ENCODE data around the gene RABGGTA. TPM values are rescaled to one million over a fixed set of nuclear protein-coding genes. Genes with fewer than 3 reads are reported as not detected.

The RABGGTA gene
- total RNA-seq, 2 experiments from 2014 or later, result 37.6 to 42.7 TPM

DNA sequence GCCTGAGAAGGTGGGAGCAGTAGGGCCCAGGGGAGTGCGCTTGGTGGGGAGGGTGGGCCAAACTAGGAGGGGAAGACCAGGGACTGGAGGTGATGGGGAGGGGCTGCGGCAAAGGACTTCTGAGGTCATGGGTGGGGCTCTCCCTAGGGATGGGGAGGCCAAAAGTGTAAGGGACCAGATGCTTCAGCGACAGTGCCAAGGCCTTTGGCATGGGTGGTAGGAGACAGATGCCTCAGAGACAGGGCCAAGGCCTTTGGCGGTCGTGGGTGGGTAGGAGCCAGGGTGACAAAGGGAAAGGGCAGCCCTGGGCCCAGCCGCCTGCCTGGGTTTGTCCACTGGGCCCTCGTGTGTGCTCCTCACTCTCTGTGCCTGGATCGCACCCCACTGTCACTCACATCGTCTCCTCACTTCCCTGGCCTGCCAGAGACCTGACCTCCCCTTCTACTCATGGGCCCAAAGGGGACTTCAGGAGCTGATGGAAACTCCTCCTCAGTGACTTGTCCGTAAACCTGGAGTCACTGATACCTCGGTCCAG, 13.2 kb upstream of the RABGGTA start:
- ATAC-seq, result no peak
- Mint-ChIP-seq H3K4me1 (ENCODE audit: low read depth) (peaks cover 21% of the 10 kb centered on the region), H3K36me3 (ENCODE audit: low read depth) (peaks cover 1% of the 10 kb centered on the region), H3K27me3 (no peaks in the 10 kb centered on the region), H3K27ac (no peak overlapping the region), H3K9me3 (no peaks in the 10 kb centered on the region), H3K4me3 (no peak overlapping the region)
- DNase-seq, result no peak
- POLR2A ChIA-PET, result interaction anchor here (1.2 to 2.0 kb wide), 2 partner anchors 12 to 14 kb away, joined by 5 to 8 read pairs; partner anchors contain the start of gene RABGGTA
- TF ChIP-seq, protein P1, sequence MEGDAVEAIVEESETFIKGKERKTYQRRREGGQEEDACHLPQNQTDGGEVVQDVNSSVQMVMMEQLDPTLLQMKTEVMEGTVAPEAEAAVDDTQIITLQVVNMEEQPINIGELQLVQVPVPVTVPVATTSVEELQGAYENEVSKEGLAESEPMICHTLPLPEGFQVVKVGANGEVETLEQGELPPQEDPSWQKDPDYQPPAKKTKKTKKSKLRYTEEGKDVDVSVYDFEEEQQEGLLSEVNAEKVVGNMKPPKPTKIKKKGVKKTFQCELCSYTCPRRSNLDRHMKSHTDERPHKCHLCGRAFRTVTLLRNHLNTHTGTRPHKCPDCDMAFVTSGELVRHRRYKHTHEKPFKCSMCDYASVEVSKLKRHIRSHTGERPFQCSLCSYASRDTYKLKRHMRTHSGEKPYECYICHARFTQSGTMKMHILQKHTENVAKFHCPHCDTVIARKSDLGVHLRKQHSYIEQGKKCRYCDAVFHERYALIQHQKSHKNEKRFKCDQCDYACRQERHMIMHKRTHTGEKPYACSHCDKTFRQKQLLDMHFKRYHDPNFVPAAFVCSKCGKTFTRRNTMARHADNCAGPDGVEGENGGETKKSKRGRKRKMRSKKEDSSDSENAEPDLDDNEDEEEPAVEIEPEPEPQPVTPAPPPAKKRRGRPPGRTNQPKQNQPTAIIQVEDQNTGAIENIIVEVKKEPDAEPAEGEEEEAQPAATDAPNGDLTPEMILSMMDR (IDR thresholded peaks at IDR 0.05), result no peak
- CTCF ChIA-PET, result interaction anchor here (1.5 to 8.1 kb wide), 4 partner anchors 11 to 42 kb away, joined by 7 to 85 read pairs (median 30); partner anchors contain the start of genes CIDEB, DHRS1, LTB4R and LTB4R2
- intact Hi-C loops (cut with micrococcal nuclease), result no loop called here

DNA sequence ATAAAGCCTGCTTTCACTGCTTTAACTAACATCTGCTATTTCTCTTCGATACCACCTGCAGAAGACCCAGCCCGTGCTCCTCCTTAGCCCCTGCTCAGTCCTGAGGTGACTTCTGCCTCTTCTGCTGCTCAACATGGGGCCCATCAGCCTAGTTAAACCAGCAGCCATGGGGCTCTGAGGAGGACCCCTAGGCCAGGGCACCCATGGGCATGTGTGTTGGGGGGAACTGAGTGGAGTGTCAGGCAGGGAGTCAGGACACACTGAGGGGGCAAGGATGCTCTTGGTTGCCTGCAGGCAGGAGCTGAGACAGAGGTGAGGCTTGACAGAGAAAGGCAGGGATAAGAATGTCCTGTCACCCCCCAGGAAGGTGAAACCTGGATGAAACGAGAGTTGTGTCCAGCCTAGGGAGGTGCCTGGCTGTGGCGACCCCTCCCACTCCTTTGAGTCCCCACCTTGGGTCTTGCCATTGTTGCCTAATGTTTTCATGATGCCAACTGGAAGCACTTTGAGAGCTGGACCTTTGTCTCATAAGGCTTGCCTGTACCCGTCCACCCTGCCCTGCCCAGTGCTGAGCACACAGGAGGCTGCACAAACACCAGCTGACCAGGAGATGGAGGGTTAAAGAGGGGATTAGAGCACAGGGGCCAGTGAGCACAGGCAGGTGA, 12.5 kb upstream of the RABGGTA start:
- H3K4me3 Mint-ChIP-seq, result no peak overlapping the region
- no peaks in the 10 kb centered on the region for H3K27me3 Mint-ChIP-seq
- ChIA-PET POLR2A (interaction anchor here (0.9 to 2.0 kb wide), 2 partner anchors 13 to 41 kb away, joined by 3 to 8 read pairs; partner anchors contain the start of gene RABGGTA), CTCF (interaction anchor here (1.0 to 8.1 kb wide), 5 partner anchors 10 to 49 kb away, joined by 3 to 85 read pairs (median 7); partner anchors contain the start of genes CIDEB, DHRS1, LTB4R and LTB4R2)
- no peak for DNase-seq
- no peaks in the 10 kb centered on the region for H3K9me3 Mint-ChIP-seq
- peaks cover 24% of the 10 kb centered on the region for H3K4me1 Mint-ChIP-seq (ENCODE audit: low read depth)
- ATAC-seq, result no peak
- TF ChIP-seq, protein P1 (IDR thresholded peaks at IDR 0.05), result no peak
- peaks cover 1% of the 10 kb centered on the region for H3K36me3 Mint-ChIP-seq (ENCODE audit: low read depth)
- intact Hi-C loops (cut with micrococcal nuclease), result no loop called here
- H3K27ac Mint-ChIP-seq, result no peak overlapping the region

DNA sequence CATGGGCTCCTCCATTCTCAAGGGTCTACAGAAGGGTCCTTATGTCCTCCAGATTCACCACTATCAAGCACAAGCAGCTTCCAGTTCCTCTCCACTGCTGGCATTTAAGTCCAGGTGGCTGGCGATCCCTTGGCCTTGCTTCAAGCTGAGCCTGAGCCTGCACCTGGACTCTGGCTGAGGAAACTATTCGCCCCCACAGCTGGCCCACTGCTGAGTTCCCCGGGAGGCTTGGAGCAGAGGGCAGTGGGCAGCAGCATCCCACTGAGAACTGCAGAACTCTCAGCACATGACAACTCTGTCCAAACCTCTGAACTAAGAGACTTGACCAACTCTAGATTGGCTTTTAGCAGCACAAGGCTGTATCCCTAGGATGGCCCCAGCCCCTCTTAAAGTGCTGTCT, 11.3 kb upstream of the RABGGTA start:
- H3K27me3 Mint-ChIP-seq, result no peaks in the 10 kb centered on the region
- H3K4me3 Mint-ChIP-seq, result no peak overlapping the region
- peaks cover 7% of the 10 kb centered on the region for H3K36me3 Mint-ChIP-seq (ENCODE audit: low read depth)
- DNase-seq (no peak), ATAC-seq (no peak)
- no peak overlapping the region for H3K27ac Mint-ChIP-seq
- TF ChIP-seq, protein P1 (IDR thresholded peaks at IDR 0.05), result no peak
- intact Hi-C loops (cut with micrococcal nuclease), result no loop called here
- POLR2A ChIA-PET, result interaction anchor here (0.9 to 1.6 kb wide), 3 partner anchors 10 to 19 kb away, joined by 3 to 4 read pairs (median 4); no protein-coding TSS in a partner anchor
- peaks cover 33% of the 10 kb centered on the region for H3K4me1 Mint-ChIP-seq (ENCODE audit: low read depth)
- CTCF ChIA-PET, result interaction anchor here (1.0 to 8.1 kb wide), 7 partner anchors 9 to 51 kb away, joined by 3 to 85 read pairs (median 9); partner anchors contain the start of genes CIDEB, DHRS1, LTB4R and LTB4R2
- peaks cover 3% of the 10 kb centered on the region for H3K9me3 Mint-ChIP-seq

DNA sequence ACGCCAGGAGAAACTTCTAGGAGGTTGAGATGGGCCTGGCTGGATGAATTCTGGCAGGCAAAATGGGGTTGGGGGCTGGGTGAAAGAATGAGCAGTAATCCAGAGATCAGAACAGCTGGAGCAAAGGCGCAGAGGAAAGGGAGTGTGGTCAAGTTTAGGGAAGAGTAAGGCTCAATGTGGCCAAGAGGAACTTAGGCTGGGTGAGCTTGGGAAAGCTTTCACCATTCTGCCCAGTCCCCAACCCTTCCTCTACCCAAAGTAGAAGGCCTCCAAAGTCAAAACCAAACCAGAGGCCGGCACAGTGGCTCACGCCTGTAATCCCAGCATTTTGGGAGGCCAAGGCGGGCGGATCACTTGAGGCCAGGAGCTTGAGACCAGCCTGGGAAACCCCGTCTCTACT, 10.2 kb upstream of the RABGGTA start:
- Mint-ChIP-seq H3K9me3 (peaks cover 3% of the 10 kb centered on the region), H3K36me3 (ENCODE audit: low read depth) (peaks cover 7% of the 10 kb centered on the region), H3K4me1 (ENCODE audit: low read depth) (peaks cover 44% of the 10 kb centered on the region), H3K27ac (no peak overlapping the region), H3K4me3 (no peak overlapping the region), H3K27me3 (no peaks in the 10 kb centered on the region)
- ChIA-PET CTCF (interaction anchor here (1.9 to 8.1 kb wide), 5 partner anchors 8 to 39 kb away, joined by 7 to 85 read pairs (median 47); partner anchors contain the start of genes CIDEB, DHRS1, LTB4R and LTB4R2), POLR2A (interaction anchor here (0.6 to 1.6 kb wide), 4 partner anchors 8 to 39 kb away, joined by 3 to 4 read pairs (median 4); partner anchors contain the start of gene TINF2)
- intact Hi-C loops (cut with micrococcal nuclease), result no loop called here
- ATAC-seq, result no peak
- DNase-seq, result no peak
- TF ChIP-seq, protein P1 (IDR thresholded peaks at IDR 0.05), result no peak

All from activated CD8-positive, alpha-beta T cell treated with anti-CD3 and anti-CD28 coated beads for 36 hours (primary cell).